ENCODE data around the gene ITCH.
A peak's percentile ranks its signal among the peaks of the same experiment; 100 is the strongest.
"Not testable (repeated sequence)": the region's sequence is repeated elsewhere in the genome, so short reads cannot be mapped to it uniquely, and the experiment has no call there.

The ITCH gene

GRCh38 chr20:34365765-34366213, 2.7 kb downstream of the ITCH start:
- Histone ChIP-seq H4K20me1 (ENCODE audit: low read depth, low read length) (no peaks in the 10 kb centered on the region), H3K4me2 (ENCODE audit: low read depth, low read length, poor library complexity, severe bottlenecking) (peak overlapping the region; percentile 50), H3F3A (ENCODE audit: insufficient read depth) (peaks cover 23% of the 10 kb centered on the region), H3K9me3 (ENCODE audit: insufficient read depth, low read length) (no peaks in the 10 kb centered on the region), H3K9me2 (replicated peaks; ENCODE audit: insufficient read depth, low read length) (no peaks in the 10 kb centered on the region), H3K4me3 (ENCODE audit: insufficient read depth, low read length, poor library complexity, severe bottlenecking) (no peak overlapping the region), H3K9ac (ENCODE audit: low read length) (0 out of 2 replicates have a peak overlapping the region, but pooled peaks have one; percentile 15), H3K36me3 (ENCODE audit: low read length) (peaks cover 10% of the 10 kb centered on the region; the same call in 1 of the 2 replicates), H3K79me2 (ENCODE audit: insufficient read depth, low read length) (peaks cover 64% of the 10 kb centered on the region), H3K27me3 (ENCODE audit: low read length) (no peaks in the 10 kb centered on the region), H3K27ac (ENCODE audit: low read depth, low read length) (peak overlapping the region; percentile 22), H2AFZ (ENCODE audit: low read depth, low read length, severe bottlenecking) (no peak overlapping the region)
- TF ChIP-seq EZH2phosphoT487 (conservative IDR thresholded peaks at IDR 0.05; ENCODE audit: low read length) = no peak
- TF ChIP-seq CTCF (IDR thresholded peaks at IDR 0.05; ENCODE audit: insufficient read depth, low read length, poor library complexity, severe bottlenecking) = no peak

GRCh38 chr20:34367155-34367554, 4.1 kb downstream of the ITCH start:
- no peaks in the 10 kb centered on the region for H3K9me2 ChIP-seq (replicated peaks; ENCODE audit: insufficient read depth, low read length)
- no peak overlapping the region for H2AFZ ChIP-seq (ENCODE audit: low read depth, low read length, severe bottlenecking)
- no peak overlapping the region for H3K9ac ChIP-seq (ENCODE audit: low read length)
- peaks cover 12% of the 10 kb centered on the region; the same call in 1 of the 2 replicates for H3K36me3 ChIP-seq (ENCODE audit: low read length)
- TF ChIP-seq EZH2phosphoT487 (conservative IDR thresholded peaks at IDR 0.05; ENCODE audit: low read length) = no peak
- TF ChIP-seq CTCF (IDR thresholded peaks at IDR 0.05; ENCODE audit: insufficient read depth, low read length, poor library complexity, severe bottlenecking) = no peak
- no peaks in the 10 kb centered on the region for H4K20me1 ChIP-seq (ENCODE audit: low read depth, low read length)
- no peaks in the 10 kb centered on the region for H3K27me3 ChIP-seq (ENCODE audit: low read length)
- H3K27ac ChIP-seq (ENCODE audit: low read depth, low read length) = no peak overlapping the region
- H3F3A ChIP-seq (ENCODE audit: insufficient read depth) = peaks cover 18% of the 10 kb centered on the region; the same call in 1 of the 2 replicates
- no peak overlapping the region for H3K4me3 ChIP-seq (ENCODE audit: insufficient read depth, low read length, poor library complexity, severe bottlenecking)
- no peak overlapping the region for H3K4me2 ChIP-seq (ENCODE audit: low read depth, low read length, poor library complexity, severe bottlenecking)
- H3K9me3 ChIP-seq (ENCODE audit: insufficient read depth, low read length) = no peaks in the 10 kb centered on the region
- peaks cover 64% of the 10 kb centered on the region for H3K79me2 ChIP-seq (ENCODE audit: insufficient read depth, low read length)

- not testable (repeated sequence) for H3K9ac ChIP-seq (ENCODE audit: low read length); H3K27me3 ChIP-seq (ENCODE audit: low read length); H3K4me3 ChIP-seq (ENCODE audit: insufficient read depth, low read length, poor library complexity, severe bottlenecking); H3K9me2 ChIP-seq (replicated peaks; ENCODE audit: insufficient read depth, low read length); H3K4me2 ChIP-seq (ENCODE audit: low read depth, low read length, poor library complexity, severe bottlenecking); H3K9me3 ChIP-seq (ENCODE audit: insufficient read depth, low read length); H4K20me1 ChIP-seq (ENCODE audit: low read depth, low read length); H3K27ac ChIP-seq (ENCODE audit: low read depth, low read length); H2AFZ ChIP-seq (ENCODE audit: low read depth, low read length, severe bottlenecking)
- Histone ChIP-seq H3K36me3 (ENCODE audit: low read length) (peaks cover 12% of the 10 kb centered on the region; the same call in 1 of the 2 replicates), H3F3A (ENCODE audit: insufficient read depth) (0 out of 2 replicates have a peak, but pooled peaks cover 12% of the 10 kb centered on the region), H3K79me2 (ENCODE audit: insufficient read depth, low read length) (peaks cover 66% of the 10 kb centered on the region)
These were observed 4.8 kb downstream of the ITCH start for GRCh38 chr20:34367911-34368310.

- no peak for TF ChIP-seq CTCF (IDR thresholded peaks at IDR 0.05; ENCODE audit: insufficient read depth, low read length, poor library complexity, severe bottlenecking)
- no peak for TF ChIP-seq EZH2phosphoT487 (conservative IDR thresholded peaks at IDR 0.05; ENCODE audit: low read length)
- Histone ChIP-seq H3K9me3 (ENCODE audit: insufficient read depth, low read length) (no peaks in the 10 kb centered on the region), H3K9me2 (replicated peaks; ENCODE audit: insufficient read depth, low read length) (no peaks in the 10 kb centered on the region), H3K4me2 (ENCODE audit: low read depth, low read length, poor library complexity, severe bottlenecking) (no peak overlapping the region), H3K4me3 (ENCODE audit: insufficient read depth, low read length, poor library complexity, severe bottlenecking) (no peak overlapping the region), H2AFZ (ENCODE audit: low read depth, low read length, severe bottlenecking) (no peak overlapping the region), H3K9ac (ENCODE audit: low read length) (no peak overlapping the region), H3K27me3 (ENCODE audit: low read length) (no peaks in the 10 kb centered on the region), H4K20me1 (ENCODE audit: low read depth, low read length) (no peaks in the 10 kb centered on the region), H3K36me3 (ENCODE audit: low read length) (peaks cover 14% of the 10 kb centered on the region; the same call in 1 of the 2 replicates), H3K79me2 (ENCODE audit: insufficient read depth, low read length) (peaks cover 69% of the 10 kb centered on the region), H3F3A (ENCODE audit: insufficient read depth) (0 out of 2 replicates have a peak, but pooled peaks cover 12% of the 10 kb centered on the region), H3K27ac (ENCODE audit: low read depth, low read length) (no peak overlapping the region)
These were observed 5.5 kb downstream of the ITCH start for GRCh38 chr20:34368547-34368946.
